ENCODE measurements around the gene C1orf21. TPM values are rescaled to one million over a fixed set of nuclear protein-coding genes. Genes with fewer than 3 reads are reported as not detected.

C1orf21 gene
- total and polyA plus RNA-seq, 10 donors = 9.7 to 60.4 (median 26.7) TPM

GRCh38 chr1:184507165-184507564 is 120.3 kb downstream of the C1orf21 start:
- Histone ChIP-seq H3K27ac (peak overlapping the region in 5 of 8 donors; percentile 4 to 26 (median 22)), H3K4me1 (peaks cover 0 to 22% (median 12%) of the 10 kb centered on the region in 6 donors), H3K36me3 (no peaks in the 10 kb centered on the region), H3K4me3 (no peak overlapping the region), H3K9me3 (no peaks in the 10 kb centered on the region), H3K27me3 (replicated peaks in 1 of 7) (no peaks in the 10 kb centered on the region)
- 26 to 53% (median 38%) methylated on average over 1 of the region's 1 CpG for WGBS, 5 donors
- DNase-seq = no peak
- no peak for TF ChIP-seq POLR2AphosphoS5 (IDR thresholded peaks at IDR 0.05)
- TF ChIP-seq POLR2A (IDR thresholded peaks at IDR 0.05) = no peak
- no peak for TF ChIP-seq CTCF (IDR thresholded peaks at IDR 0.05 in 8 of 11, conservative IDR thresholded peaks at IDR 0.05 in 3 of 11)
- intact Hi-C loops (cut with DNase I; ENCODE audit: low total_unique reads) = no loop called here

DNA sequence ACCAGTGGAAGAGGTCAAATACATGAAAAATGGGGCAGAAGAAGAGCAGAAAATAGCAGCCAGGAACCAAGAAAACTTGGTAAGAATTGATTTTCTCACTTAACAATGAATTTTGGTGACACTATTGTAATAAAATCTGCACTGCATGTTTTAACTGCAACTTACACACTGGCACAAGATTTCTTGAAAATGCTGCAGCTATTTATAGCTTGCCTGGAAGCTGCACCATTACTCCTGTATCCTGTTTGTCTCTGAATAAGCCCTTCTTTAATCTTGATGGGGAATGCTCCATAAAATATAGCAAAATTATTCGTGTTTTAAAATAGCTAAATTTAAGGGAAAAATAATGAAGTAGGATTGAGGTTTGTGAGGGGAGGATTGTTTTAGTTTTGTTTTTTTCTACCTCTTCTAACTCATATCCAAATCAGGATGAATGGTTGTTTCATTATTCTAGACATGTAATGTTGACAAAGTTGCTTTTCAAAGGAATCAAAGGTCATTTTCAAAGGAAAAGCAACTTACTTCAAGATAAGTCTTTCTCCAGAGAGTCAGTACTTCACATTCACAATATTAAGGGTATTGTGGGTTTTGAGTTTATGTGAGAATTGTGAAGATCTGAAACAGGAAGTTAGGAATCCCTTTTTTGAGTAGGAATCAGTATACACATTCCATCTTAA is 120.9 kb downstream of the C1orf21 start:
- peak overlapping the region in 5 of 8 donors; percentile 4 to 26 (median 22) for H3K27ac ChIP-seq
- no peaks in the 10 kb centered on the region for H3K9me3 ChIP-seq
- H3K4me1 ChIP-seq = peaks cover 0 to 22% (median 12%) of the 10 kb centered on the region in 6 donors
- TF ChIP-seq POLR2AphosphoS5 (IDR thresholded peaks at IDR 0.05) (no peak), CTCF (IDR thresholded peaks at IDR 0.05 in 8 of 11, conservative IDR thresholded peaks at IDR 0.05 in 3 of 11) (no peak), POLR2A (IDR thresholded peaks at IDR 0.05) (no peak)
- 2 to 11% (median 6%) methylated on average over 1 of the region's 1 CpG for WGBS, 5 donors
- no peaks in the 10 kb centered on the region for H3K27me3 ChIP-seq (replicated peaks in 1 of 7)
- DNase-seq = no peak
- H3K4me3 ChIP-seq = no peak overlapping the region
- intact Hi-C loops (cut with DNase I; ENCODE audit: low total_unique reads) = no loop called here
- H3K36me3 ChIP-seq = no peaks in the 10 kb centered on the region

- 85 to 96% (median 86%) methylated on average over 2 of the region's 2 CpGs for WGBS, 5 donors
- H3K27me3 ChIP-seq (replicated peaks in 1 of 7) = no peaks in the 10 kb centered on the region
- H3K36me3 ChIP-seq = no peaks in the 10 kb centered on the region
- no peak overlapping the region for H3K4me3 ChIP-seq
- no peaks in the 10 kb centered on the region for H3K9me3 ChIP-seq
- H3K4me1 ChIP-seq = peaks cover 0 to 22% (median 12%) of the 10 kb centered on the region in 6 donors
- TF ChIP-seq CTCF (IDR thresholded peaks at IDR 0.05 in 8 of 11, conservative IDR thresholded peaks at IDR 0.05 in 3 of 11) = no peak
- TF ChIP-seq POLR2A (IDR thresholded peaks at IDR 0.05) = no peak
- no peak for TF ChIP-seq POLR2AphosphoS5 (IDR thresholded peaks at IDR 0.05)
- no peak for DNase-seq
- no peak overlapping the region for H3K27ac ChIP-seq
- intact Hi-C loops (cut with DNase I; ENCODE audit: low total_unique reads) = no loop called here
Observed at GRCh38 chr1:184509105-184509504, 122.3 kb downstream of the C1orf21 start.

DNA sequence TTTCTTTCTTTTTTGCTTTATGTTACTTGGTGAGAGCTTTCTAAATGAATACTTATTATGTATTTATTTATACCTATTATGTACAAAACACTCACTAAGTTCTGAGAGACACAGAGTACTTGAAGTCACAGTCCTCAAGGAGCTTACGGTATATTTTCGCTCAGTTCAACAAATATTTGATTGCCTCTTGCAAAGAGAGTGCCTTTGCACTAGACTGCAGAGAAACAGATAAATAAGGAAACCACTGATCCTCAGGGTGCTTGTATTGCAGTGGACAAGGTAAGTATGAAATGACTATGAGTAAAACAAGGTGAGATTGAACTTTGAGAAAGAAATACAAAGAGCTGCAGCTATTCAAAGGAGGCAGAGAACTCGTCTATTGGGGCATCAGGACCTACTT is 123.3 kb downstream of the C1orf21 start:
- peaks cover 0 to 22% (median 12%) of the 10 kb centered on the region in 6 donors for H3K4me1 ChIP-seq
- intact Hi-C loops (cut with DNase I; ENCODE audit: low total_unique reads) = no loop called here
- no peak for DNase-seq
- H3K36me3 ChIP-seq = no peaks in the 10 kb centered on the region
- H3K4me3 ChIP-seq = no peak overlapping the region
- H3K27me3 ChIP-seq (replicated peaks in 1 of 7) = no peaks in the 10 kb centered on the region
- no peaks in the 10 kb centered on the region for H3K9me3 ChIP-seq
- 92 to 97% (median 94%) methylated on average over 3 of the region's 3 CpGs for WGBS, 5 donors
- TF ChIP-seq POLR2AphosphoS5 (IDR thresholded peaks at IDR 0.05) (no peak), CTCF (IDR thresholded peaks at IDR 0.05 in 8 of 11, conservative IDR thresholded peaks at IDR 0.05 in 3 of 11) (no peak), POLR2A (IDR thresholded peaks at IDR 0.05) (no peak)
- no peak overlapping the region for H3K27ac ChIP-seq
